Heart right ventricle (tissue), 16 donors: ENCODE results near the gene DNAJC10. TPM values are rescaled to one million over a fixed set of nuclear protein-coding genes. Genes with fewer than 3 reads are reported as not detected.

Experiments used
- ATAC-seq, 8 donors: fragments of 200-7000 bp; cut with Tn5 transposase; one replicate each; pipeline ENCODE4 v1.9.1; 2020; ENCODE audit warnings: mild to moderate bottlenecking in 8 of 8, moderate library complexity in 8 of 8, moderate number of reproducible peaks in 1 of 8
- DNase-seq, 2 donors: peaks; one replicate each; pipeline ENCODE4 v3.0.0-alpha.2; 2020
- H3K27ac ChIP-seq, 10 donors: fragments of 200-600 bp; sonication (generic) in 2 of 10; one replicate each; pipeline versions ENCODE4 v1.5.0 to v1.8.0; 2020 to 2022; ENCODE audit warnings: mild to moderate bottlenecking in 3 of 10
- H3K27me3 ChIP-seq, 7 donors: fragments of 200-600 bp; one replicate each; pipeline ENCODE4 v1.8.0; 2021 to 2022; ENCODE audit warnings: mild to moderate bottlenecking in 2 of 7
- H3K36me3 ChIP-seq, 9 donors: fragments of 200-600 bp; sonication (generic) in 1 of 9; one replicate each; pipeline versions ENCODE4 v1.5.0 to v1.8.0; 2020 to 2022; ENCODE audit warnings: mild to moderate bottlenecking in 2 of 9
- H3K4me1 ChIP-seq, 9 donors: fragments of 200-600 bp; sonication (generic) in 1 of 9; one replicate each; pipeline versions ENCODE4 v1.5.0 to v1.8.0; 2020 to 2022; ENCODE audit warnings: mild to moderate bottlenecking in 4 of 9
- H3K4me3 ChIP-seq, 10 donors: fragments of 200-600 bp; sonication (generic) in 2 of 10; one replicate each; pipeline versions ENCODE4 v1.5.0 to v1.8.0; 2020 to 2022; ENCODE audit warnings: mild to moderate bottlenecking in 7 of 10, moderate library complexity in 2 of 10
- H3K9me3 ChIP-seq, 11 donors: fragments of 200-600 bp in 10 of 11; sonication (generic) in 2 of 11; one replicate each; pipeline versions ENCODE4 v1.5.0 to v1.8.0; 2013 to 2022; ENCODE audit warnings: mild to moderate bottlenecking in 2 of 11, control low read depth in 1 of 11, moderate library complexity in 1 of 11
- CTCF ChIP-seq, 9 donors: fragments of 200-600 bp; sonication (generic) in 2 of 9; IDR thresholded peaks; one replicate each; pipeline versions ENCODE4 v1.5.0 to v1.8.0; 2021 to 2022; ENCODE audit warnings: antibody characterized with exemption in 9 of 9, mild to moderate bottlenecking in 5 of 9, moderate library complexity in 1 of 9
- WGBS, 2 donors: extraction: QIAGEN DNeasy Blood & Tissue Kit; methylation state at CpG; one replicate each; pipeline ENCODE4 v1.1.7; 2013; ENCODE audit warnings: inconsistent platforms in 1 of 2; 5-methylcytosine and 5-hydroxymethylcytosine counted together
- intact Hi-C, 10 donors: fragments of 100-400 bp; cut with DNase I; formaldehyde crosslinking; loops; one replicate each; pipeline versions ENCODE4 v1.11.1 to v1.14.2; 2022
- polyA plus RNA-seq, 2 donors: library from polyadenylated mRNA; stranded (reverse); fragments of 200-250 nt; gene quantifications; one replicate each; pipeline ENCODE4 v1.2.3, GENCODE V29; 2013
- total RNA-seq, 10 donors: library from RNA; stranded (reverse); fragmentation: NEBNext Ultra II Directional in 3 of 10; extraction: Animal tissue kit (Norgen Biotek cat#: 25700) in 3 of 10; gene quantifications; one replicate each; pipeline versions ENCODE4 v1.2.1 to v1.2.4, GENCODE V29; 2021 to 2023
- donor health status: Arrhythmogenic right ventricular cardiomyopathy.
- donor health status: ischemic (EF 13 %, LVEDD 7.1; RV severe dilation, severe dysfunction).
- donor health status: healthy with polysubstance abuse.
- donor health status: DM: no; HTN: yes; CAD: no.
- donor health status: DM: no; HTN: no; CAD: no.
- donor health status: ischemic (EF 25% LVEDD 6.9; RV normal size, moderate dysfunction).
- donor health status: ischemic (EF 25% LVEDD 5.7; RV mildly dilated, moderate dysfunction).
- donor health status: healthy.
- donor health status: DM: yes; HTN: yes; CAD: no.
- donor health status: Ischemic cardiomyopathy.
- donor health status: ischemic (EF 35%, LVEDD 5.7; RV mildly dilated, moderate dysfunction).
- donor health status: nonischemic (EF 11% LVEDD 7.7; RV severe dilation, severe dysfunction).
- donor health status: DM: yes; HTN: yes; CAD: no.
- donor health status: PGD.
- donor health status: ischemic (EF 29% LVEDD 5.4; RV normal size, mild dysfunction).
- donor health status: nonischemic (EF 23%, LVEDD 6.1; RV moderate dilation, normal function).

Gene DNAJC10
- total and polyA plus RNA-seq, 12 donors = 17.3 to 63.7 (median 52.4) TPM

GRCh38 chr2:182792441-182792840 is 76.4 kb downstream of the DNAJC10 start:
- no peak overlapping the region for H3K27ac ChIP-seq
- H3K4me1 ChIP-seq = peaks cover 0 to 6% (median 0%) of the 10 kb centered on the region in 9 donors
- no peak for DNase-seq
- H3K27me3 ChIP-seq = no peaks in the 10 kb centered on the region
- TF ChIP-seq CTCF (IDR thresholded peaks at IDR 0.05) = no peak
- H3K36me3 ChIP-seq = no peaks in the 10 kb centered on the region
- no peaks in the 10 kb centered on the region for H3K9me3 ChIP-seq
- no peak for ATAC-seq
- no peak overlapping the region for H3K4me3 ChIP-seq
- intact Hi-C loops = no loop called here
- 75 to 91% methylated on average over 2 of the region's 2 CpGs for WGBS, 2 donors

GRCh38 chr2:182798736-182799135 is 82.7 kb downstream of the DNAJC10 start:
- H3K9me3 ChIP-seq = no peaks in the 10 kb centered on the region
- ATAC-seq (no peak), DNase-seq (no peak)
- H3K4me1 ChIP-seq = peaks cover 0 to 6% (median 0%) of the 10 kb centered on the region in 9 donors
- no peaks in the 10 kb centered on the region for H3K36me3 ChIP-seq
- WGBS, 2 donors = 83 to 93% methylated on average over 2 of the region's 2 CpGs
- H3K27me3 ChIP-seq = no peaks in the 10 kb centered on the region
- TF ChIP-seq CTCF (IDR thresholded peaks at IDR 0.05) = no peak
- intact Hi-C loops = no loop called here
- H3K4me3 ChIP-seq = no peak overlapping the region
- no peak overlapping the region for H3K27ac ChIP-seq

- TF ChIP-seq CTCF (IDR thresholded peaks at IDR 0.05) = no peak
- no peak overlapping the region for H3K4me3 ChIP-seq
- ATAC-seq (no peak), DNase-seq (no peak)
- no peaks in the 10 kb centered on the region for H3K4me1 ChIP-seq
- no peaks in the 10 kb centered on the region for H3K9me3 ChIP-seq
- H3K36me3 ChIP-seq = no peaks in the 10 kb centered on the region
- H3K27ac ChIP-seq = no peak overlapping the region
- intact Hi-C loops = loop anchor here in 1 of 10 donors (10.0 kb wide), 1 partner anchor 61 kb away; the partner anchor contains the start of gene FRZB
- 93% methylated on average over 5 of the region's 5 CpGs for WGBS, 2 donors
- H3K27me3 ChIP-seq = no peaks in the 10 kb centered on the region
These were observed 88.1 kb downstream of the DNAJC10 start for GRCh38 chr2:182804128-182804527.

GRCh38 chr2:182807319-182807718 is 91.3 kb downstream of the DNAJC10 start:
- no peak for TF ChIP-seq CTCF (IDR thresholded peaks at IDR 0.05)
- H3K4me1 ChIP-seq = no peaks in the 10 kb centered on the region

More at GRCh38 chr2:182807319-182807718, 91.3 kb downstream of the DNAJC10 start:
- Histone ChIP-seq H3K27ac (no peak overlapping the region), H3K9me3 (no peaks in the 10 kb centered on the region), H3K27me3 (no peaks in the 10 kb centered on the region), H3K4me3 (no peak overlapping the region), H3K36me3 (no peaks in the 10 kb centered on the region)
- ATAC-seq = no peak
- intact Hi-C loops = loop anchor here in 1 of 10 donors (10.0 kb wide), 1 partner anchor 57 kb away; the partner anchor contains the start of gene FRZB
- no peak for DNase-seq
- 78 to 80% methylated on average over 3 of the region's 3 CpGs for WGBS, 2 donors
